H1 (cell line): ENCODE results near the gene ETV4. TPM values are rescaled to one million over a fixed set of nuclear protein-coding genes. Genes with fewer than 3 reads are reported as not detected.
"Not testable (repeated sequence)": the region's sequence is repeated elsewhere in the genome, so short reads cannot be mapped to it uniquely, and the experiment has no call there.

Experiments
- CTCF ChIA-PET: fragments of 300-600 bp; sonication (Branson Sonifier 250); formaldehyde crosslinking; loops from one replicate; lab custom pipeline; 2021; ENCODE audit not compliant: partially characterized antibody; lab: Charles Lee
- POLR2A ChIA-PET: fragments of 300-600 bp; sonication (Branson Sonifier 250); formaldehyde crosslinking; loops from one replicate; lab custom pipeline; 2021; ENCODE audit warnings: inconsistent platforms; ENCODE audit not compliant: partially characterized antibody; lab: Charles Lee
- DNase-seq, 2 experiments: peaks; one replicate each; pipeline versions ENCODE4 v3.0.0 to v3.0.0-alpha.2; 2010 to 2022; ENCODE audit warnings: low spot score in 2 of 2, low read depth in 1 of 2, mixed read lengths in 1 of 2
- FAIRE-seq: peaks from 2 replicates; lab custom pipeline; 2011; peaks lifted over from hg19 to GRCh38; lab: Jason Lieb, UNC
- H2AFZ ChIP-seq: 2 replicates; pipeline ENCODE4 v1.8.1; 2012; ENCODE audit warnings: low read length, inconsistent platforms
- H2AK5ac ChIP-seq: 2 replicates; pipeline ENCODE4 v1.6.1; 2013; ENCODE audit warnings: low read depth, low read length
- H2BK120ac ChIP-seq: replicated peaks from 2 replicates; pipeline ENCODE3; 2013; ENCODE audit warnings: low read depth, low read length, inconsistent platforms
- H2BK12ac ChIP-seq: 2 replicates; pipeline ENCODE4 v1.6.1; 2013; ENCODE audit warnings: low read depth, low read length
- H2BK15ac ChIP-seq: 2 replicates; pipeline ENCODE4 v1.6.1; 2013; ENCODE audit warnings: low read length
- H2BK20ac ChIP-seq: 2 replicates; pipeline ENCODE4 v1.6.1; 2013; ENCODE audit warnings: low read length
- H2BK5ac ChIP-seq: 2 replicates; pipeline ENCODE4 v1.6.1; 2013; ENCODE audit warnings: low read depth, low read length
- H3K14ac ChIP-seq: 2 replicates; pipeline ENCODE4 v1.6.1; 2013; ENCODE audit warnings: inconsistent platforms; ENCODE audit not compliant: insufficient read length
- H3K18ac ChIP-seq: 2 replicates; pipeline ENCODE4 v1.6.1; 2013; ENCODE audit warnings: low read length; ENCODE audit errors: extremely low read depth
- H3K23ac ChIP-seq: 2 replicates; pipeline ENCODE4 v1.6.1; 2013; ENCODE audit warnings: inconsistent platforms; ENCODE audit not compliant: insufficient read length
- H3K23me2 ChIP-seq: 2 replicates; pipeline ENCODE4 v1.6.1; 2013; ENCODE audit warnings: low read depth, low read length
- H3K27ac ChIP-seq: 2 replicates; pipeline ENCODE4 v1.6.1; 2011; ENCODE audit warnings: low read depth, low read length, inconsistent platforms
- H3K27me3 ChIP-seq, 4 experiments: replicated peaks in 1 of 4; 1 replicate in 1 of 4; 2 replicates in 3 of 4; pipeline versions ENCODE4 v1.6.1 to v1.8.1; 2011 to 2013; ENCODE audit warnings: low read length in 3 of 4, mild to moderate bottlenecking in 3 of 4, inconsistent platforms in 2 of 4, mixed read lengths in 2 of 4, moderate library complexity in 1 of 4; ENCODE audit not compliant: control insufficient read depth in 3 of 4, insufficient read depth in 3 of 4; ENCODE audit errors: extremely low read depth in 1 of 4
- H3K36me3 ChIP-seq, 4 experiments: 2 replicates each; pipeline versions ENCODE4 v1.6.1 to v1.8.1; 2011 to 2013; ENCODE audit warnings: mild to moderate bottlenecking in 4 of 4, low read length in 3 of 4, moderate library complexity in 2 of 4, control low read depth in 1 of 4, inconsistent platforms in 1 of 4; ENCODE audit not compliant: insufficient read depth in 4 of 4, control insufficient read depth in 2 of 4
- H3K4ac ChIP-seq: replicated peaks from 2 replicates; pipeline ENCODE3; 2013; ENCODE audit warnings: low read length, low read depth, mixed read lengths, inconsistent platforms; ENCODE audit not compliant: insufficient read length
- H3K4me1 ChIP-seq, 4 experiments: replicated peaks in 1 of 4; 1 replicate in 1 of 4; 2 replicates in 3 of 4; pipeline versions ENCODE4 v1.6.1 to v1.8.1; 2011 to 2013; ENCODE audit warnings: low read length in 3 of 4, inconsistent platforms in 2 of 4, mixed read lengths in 1 of 4; ENCODE audit not compliant: insufficient read depth in 4 of 4, control insufficient read depth in 3 of 4
- H3K4me2 ChIP-seq, 2 experiments: 2 replicates each; pipeline versions ENCODE4 v1.6.1 to v1.8.1; 2011 to 2013; ENCODE audit warnings: low read depth in 2 of 2, low read length in 2 of 2, control low read depth in 1 of 2, inconsistent platforms in 1 of 2, mild to moderate bottlenecking in 1 of 2; ENCODE audit not compliant: insufficient read depth in 1 of 2
- H3K4me3 ChIP-seq, 4 experiments: fragments of 200-600, 300-600 bp in 1 of 4; sonication (generic), shearing (Covaris generic), sonication (Bioruptor Twin) in 1 of 4; 2 replicates each; pipeline versions ENCODE4 v1.5.1 to v1.8.1; 2011 to 2016; ENCODE audit warnings: low read length in 4 of 4, low read depth in 3 of 4, control low read depth in 2 of 4, inconsistent platforms in 2 of 4, mild to moderate bottlenecking in 2 of 4, mixed read lengths in 1 of 4, moderate library complexity in 1 of 4; ENCODE audit not compliant: insufficient read depth in 2 of 4; ENCODE audit errors: extremely low read depth in 1 of 4
- H3K56ac ChIP-seq: replicated peaks from 2 replicates; pipeline ENCODE3; 2013; ENCODE audit warnings: low read depth, mild to moderate bottlenecking, mixed read lengths, low read length, inconsistent platforms; ENCODE audit not compliant: insufficient read length
- H3K79me1 ChIP-seq: 2 replicates; pipeline ENCODE4 v1.6.1; 2013; ENCODE audit warnings: low read depth, low read length, control low read depth
- H3K79me2 ChIP-seq, 2 experiments: 2 replicates each; pipeline versions ENCODE4 v1.6.1 to v1.8.1; 2012 to 2013; ENCODE audit warnings: low read length in 2 of 2, mild to moderate bottlenecking in 2 of 2, inconsistent platforms in 1 of 2; ENCODE audit not compliant: insufficient read depth in 2 of 2, control insufficient read depth in 1 of 2
- H3K9ac ChIP-seq, 4 experiments: replicated peaks in 1 of 4; 1 replicate in 1 of 4; 2 replicates in 3 of 4; pipeline versions ENCODE4 v1.6.1 to v1.8.1; 2011 to 2013; ENCODE audit warnings: low read depth in 3 of 4, low read length in 3 of 4, control low read depth in 2 of 4, mild to moderate bottlenecking in 2 of 4, moderate library complexity in 2 of 4, inconsistent platforms in 1 of 4; ENCODE audit errors: extremely low read depth in 1 of 4
- H3K9me3 ChIP-seq, 2 experiments: 2 replicates each; pipeline versions ENCODE4 v1.6.1 to v1.8.1; 2012 to 2013; ENCODE audit warnings: mild to moderate bottlenecking in 2 of 2, moderate library complexity in 2 of 2, control low read depth in 1 of 2, inconsistent platforms in 1 of 2, low read depth in 1 of 2, low read length in 1 of 2, mixed read lengths in 1 of 2; ENCODE audit not compliant: insufficient read depth in 2 of 2
- H4K20me1 ChIP-seq, 2 experiments: replicated peaks in 1 of 2; 2 replicates each; pipeline versions ENCODE3 to v1.8.1; 2011 to 2013; ENCODE audit warnings: inconsistent platforms in 2 of 2, low read length in 2 of 2, mild to moderate bottlenecking in 1 of 2; ENCODE audit not compliant: insufficient read depth in 2 of 2, control insufficient read depth in 1 of 2
- H4K5ac ChIP-seq: 2 replicates; pipeline ENCODE4 v1.6.1; 2013; ENCODE audit warnings: low read length, low read depth, mixed read lengths, inconsistent platforms; ENCODE audit not compliant: insufficient read length
- H4K8ac ChIP-seq: 2 replicates; pipeline ENCODE4 v1.8.0; 2013; ENCODE audit warnings: mild to moderate bottlenecking, moderate library complexity, low read length, inconsistent platforms; ENCODE audit not compliant: insufficient read depth; ENCODE audit errors: extremely low read depth
- H4K91ac ChIP-seq: replicated peaks from 2 replicates; pipeline ENCODE3; 2013; ENCODE audit warnings: low read length, mixed read lengths, inconsistent platforms; ENCODE audit not compliant: insufficient read length
- WGBS, 2 experiments: shearing (Covaris generic) in 1 of 2; methylation state at CpG; one replicate each; pipeline versions ENCODE4 v1.1.6 to v1.1.7; 2013 to 2015; ENCODE audit warnings: low lambda C conversion rate in 2 of 2, mixed read lengths in 2 of 2, inconsistent platforms in 1 of 2, low coverage in 1 of 2, missing lambda C conversion rate in 1 of 2; ENCODE audit not compliant: insufficient replicate concordance in 2 of 2, insufficient coverage in 1 of 2, insufficient read length in 1 of 2; ENCODE audit errors: extremely low coverage in 1 of 2, missing lambda C conversion rate in 1 of 2; 5-methylcytosine and 5-hydroxymethylcytosine counted together
- polyA plus RNA-seq, 7 experiments: library from polyadenylated mRNA; depleted of rRNA in 3 of 7; stranded (reverse) in 5 of 7; unstranded in 2 of 7; fragments of >200 nt in 5 of 7; fragments of 200-250 nt in 2 of 7; gene quantifications; 1 replicate in 5 of 7; 2 replicates in 1 of 7; 4 replicates in 1 of 7; pipeline versions ENCODE4 v1.2.1 to v1.2.3, GENCODE V29; 2011 to 2013; ENCODE audit warnings: missing spikeins in 2 of 7, mixed read lengths in 2 of 7
- total RNA-seq: library from RNA; stranded (reverse); fragmentation: NEBNext Ultra II Directional; extraction: Animal tissue kit (Norgen Biotek cat#: 25700); gene quantifications from 2 replicates; pipeline ENCODE4 v1.2.1, GENCODE V29; 2021

ETV4 gene
- total and polyA plus RNA-seq, 2 of the 8 experiments (the other 6 are each of a cell fraction or from before 2014, with no cell fraction given) = 75.2 to 143 TPM

- H2AFZ ChIP-seq, FAIRE-seq, H3K18ac ChIP-seq, H3K9me3 ChIP-seq, H3K79me2 ChIP-seq, H3K9ac ChIP-seq, H3K79me1 ChIP-seq, H4K5ac ChIP-seq, H2AK5ac ChIP-seq, H3K23me2 ChIP-seq, H3K4me1 ChIP-seq, H2BK5ac ChIP-seq, H3K23ac ChIP-seq, H4K20me1 ChIP-seq, H2BK12ac ChIP-seq, H4K8ac ChIP-seq, H2BK20ac ChIP-seq, H3K4ac ChIP-seq, H3K56ac ChIP-seq, DNase-seq, H3K27me3 ChIP-seq, H2BK120ac ChIP-seq, H3K4me2 ChIP-seq, H3K14ac ChIP-seq, H2BK15ac ChIP-seq, H4K91ac ChIP-seq, H3K27ac ChIP-seq, H3K4me3 ChIP-seq: not testable (repeated sequence)
- CTCF ChIA-PET = interaction anchor here (0.6 to 1.8 kb wide), 3 partner anchors 10 to 59 kb away, joined by 3 to 4 read pairs (median 3); partner anchors contain the start of gene DHX8
- WGBS, 2 experiments = 84% methylated on average over 7 of the region's 7 CpGs; no CpG with 5 or more reads in 1 of the 2 experiments
- POLR2A ChIA-PET = interaction anchor here (0.5 kb wide), 1 partner anchor 591 kb away, joined by 4 read pairs; no protein-coding TSS in a partner anchor
- peaks cover 7 to 64% (median 38%) of the 10 kb centered on the region in 4 experiments for H3K36me3 ChIP-seq
Measured at GRCh38 chr17:43509440-43509839, 36.7 kb downstream of the ETV4 start.
